Heart left ventricle (tissue), 16 donors: Measurements from ENCODE around the gene TCHP. TPM values are rescaled to one million over a fixed set of nuclear protein-coding genes. Genes with fewer than 3 reads are reported as not detected.

Experiments used
- ATAC-seq, 4 donors: fragments of 200-7000 bp; cut with Tn5 transposase; one replicate each; pipeline ENCODE4 v1.9.1; 2020 to 2022; ENCODE audit warnings: moderate library complexity in 4 of 4, mild to moderate bottlenecking in 3 of 4, moderate number of reproducible peaks in 1 of 4
- DNase-seq, 5 donors: peaks; one replicate each; pipeline ENCODE4 v3.0.0-alpha.2; 2020
- H3K27ac ChIP-seq, 12 donors: fragments of 200-600 bp; sonication (generic) in 4 of 12; one replicate each; pipeline versions ENCODE4 v1.5.0 to v1.8.0; 2016 to 2022; ENCODE audit warnings: mild to moderate bottlenecking in 2 of 12
- H3K27me3 ChIP-seq, 9 donors: fragments of 200-600 bp; sonication (generic) in 2 of 9; one replicate each; pipeline versions ENCODE4 v1.5.1 to v1.8.0; 2016 to 2022; ENCODE audit warnings: mild to moderate bottlenecking in 3 of 9
- H3K36me3 ChIP-seq, 9 donors: fragments of 200-600 bp; sonication (generic) in 2 of 9; one replicate each; pipeline versions ENCODE4 v1.5.0 to v1.8.0; 2018 to 2022; ENCODE audit warnings: mild to moderate bottlenecking in 2 of 9
- H3K4me1 ChIP-seq, 12 donors: fragments of 200-600 bp; sonication (generic) in 4 of 12; one replicate each; pipeline versions ENCODE4 v1.5.0 to v1.8.0; 2016 to 2022; ENCODE audit warnings: mild to moderate bottlenecking in 3 of 12
- H3K4me3 ChIP-seq, 12 donors: fragments of 200-600 bp; sonication (generic) in 4 of 12; one replicate each; pipeline versions ENCODE4 v1.5.0 to v1.8.0; 2017 to 2022; ENCODE audit warnings: mild to moderate bottlenecking in 9 of 12, moderate library complexity in 4 of 12
- H3K9me3 ChIP-seq, 12 donors: fragments of 200-600 bp; sonication (generic) in 4 of 12; one replicate each; pipeline versions ENCODE4 v1.5.0 to v1.8.0; 2016 to 2022; ENCODE audit warnings: mild to moderate bottlenecking in 1 of 12
- CTCF ChIP-seq, 12 donors: fragments of 200-600 bp; sonication (generic) in 4 of 12; IDR thresholded peaks; one replicate each; pipeline versions ENCODE4 v1.5.0 to v1.8.0; 2018 to 2022; ENCODE audit warnings: antibody characterized with exemption in 12 of 12, mild to moderate bottlenecking in 5 of 12
- POLR2A ChIP-seq, 2 donors: fragments of 450-650 bp; IDR thresholded peaks; one replicate each; pipeline ENCODE4 v1.6.1; 2017; ENCODE audit warnings: antibody characterized with exemption in 2 of 2, mild to moderate bottlenecking in 2 of 2, moderate library complexity in 2 of 2
- WGBS, 4 donors: extraction: QIAGEN DNeasy Blood & Tissue Kit in 2 of 4; methylation state at CpG; one replicate each; pipeline versions ENCODE4 v1.1.5 to v1.1.7; 2013 to 2018; 5-methylcytosine and 5-hydroxymethylcytosine counted together
- intact Hi-C, 10 donors: fragments of 100-400 bp; cut with DNase I; formaldehyde crosslinking; loops; one replicate each; pipeline versions ENCODE4 v1.11.1 to v1.14.2; 2022
- polyA plus RNA-seq, 2 donors: library from polyadenylated mRNA; stranded (reverse); fragments of 200-250 nt; gene quantifications; one replicate each; pipeline ENCODE4 v1.2.3, GENCODE V29; 2013
- total RNA-seq, 9 donors: library from RNA; depleted of rRNA in 2 of 9; stranded (reverse); fragments of >200 nt in 2 of 9; fragmentation: NEBNext Ultra II Directional in 3 of 9; extraction: Animal tissue kit (Norgen Biotek cat#: 25700) in 3 of 9; gene quantifications; one replicate each; pipeline versions ENCODE4 v1.1.0 to v1.2.4, GENCODE V29; 2016 to 2023
- donor health status: ischemic (EF 13 %, LVEDD 7.1; RV severe dilation, severe dysfunction).
- donor health status: healthy with polysubstance abuse.
- donor health status: DM: no; HTN: yes; CAD: no.
- donor health status: DM: no; HTN: no; CAD: no.
- donor health status: ischemic (EF 25% LVEDD 6.9; RV normal size, moderate dysfunction).
- donor health status: ischemic (EF 25% LVEDD 5.7; RV mildly dilated, moderate dysfunction).
- donor health status: healthy.
- donor health status: DM: yes; HTN: yes; CAD: no.
- donor health status: ischemic (EF 35%, LVEDD 5.7; RV mildly dilated, moderate dysfunction).
- donor health status: nonischemic (EF 11% LVEDD 7.7; RV severe dilation, severe dysfunction).
- donor health status: DM: yes; HTN: yes; CAD: no.
- donor health status: PGD.
- donor health status: ischemic (EF 29% LVEDD 5.4; RV normal size, mild dysfunction).
- donor health status: nonischemic (EF 23%, LVEDD 6.1; RV moderate dilation, normal function).

Gene TCHP
- total and polyA plus RNA-seq, 11 donors = 7.4 to 11.7 (median 10.1) TPM

GRCh38 chr12:109900752-109901580 lies 892 bp downstream of the TCHP start:
- no peaks in the 10 kb centered on the region for H3K27me3 ChIP-seq
- DNase-seq (no peak), ATAC-seq (no peak)
- H3K36me3 ChIP-seq = peaks cover 0 to 35% (median 32%) of the 10 kb centered on the region in 9 donors
- 3% methylated on average over 16 of the region's 16 CpGs for WGBS, 4 donors
- peak overlapping the region in 9 of 12 donors; percentile 72 to 87 (median 84) for H3K27ac ChIP-seq
- peaks cover 0 to 24% (median 19%) of the 10 kb centered on the region in 12 donors for H3K4me1 ChIP-seq
- no peaks in the 10 kb centered on the region for H3K9me3 ChIP-seq
- peak overlapping the region; percentile 73 to 95 (median 78) for H3K4me3 ChIP-seq
- no peak for TF ChIP-seq POLR2A (IDR thresholded peaks at IDR 0.05)
- TF ChIP-seq CTCF (IDR thresholded peaks at IDR 0.05) = no peak
- intact Hi-C loops = no loop called here

GRCh38 chr12:109902891-109903418 lies 2.9 kb downstream of the TCHP start:
- H3K4me1 ChIP-seq = peaks cover 0 to 24% (median 19%) of the 10 kb centered on the region in 12 donors
- H3K36me3 ChIP-seq = peaks cover 0 to 55% (median 51%) of the 10 kb centered on the region in 9 donors
- H3K27me3 ChIP-seq = no peaks in the 10 kb centered on the region
- DNase-seq (no peak), ATAC-seq (no peak)
- 83 to 89% (median 86%) methylated on average over 15 of the region's 15 CpGs for WGBS, 4 donors
- TF ChIP-seq CTCF (IDR thresholded peaks at IDR 0.05) = no peak
- no peak for TF ChIP-seq POLR2A (IDR thresholded peaks at IDR 0.05)
- intact Hi-C loops = no loop called here
- H3K4me3 ChIP-seq = no peak overlapping the region
- no peaks in the 10 kb centered on the region for H3K9me3 ChIP-seq
- no peak overlapping the region for H3K27ac ChIP-seq

DNA sequence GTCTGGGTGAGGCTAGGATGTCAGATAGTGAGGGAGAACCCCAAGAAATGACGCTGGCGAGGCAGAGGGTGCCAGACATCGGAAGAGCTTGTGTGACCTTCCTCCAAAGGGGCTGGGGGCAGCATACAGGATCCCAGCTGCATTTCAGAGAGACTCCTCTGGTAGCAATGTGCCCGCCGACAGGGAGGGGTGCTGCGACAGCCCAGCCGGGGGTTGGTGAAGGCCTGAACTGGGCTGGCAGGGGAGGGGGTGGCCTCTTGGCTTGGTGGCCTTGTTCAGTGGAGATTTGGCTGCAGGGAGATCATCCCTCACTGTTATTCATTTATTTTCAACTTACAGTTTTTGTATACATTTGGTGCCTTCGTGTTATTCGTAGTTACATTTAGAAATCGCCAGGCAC lies 5.2 kb downstream of the TCHP start:
- Histone ChIP-seq H3K4me3 (no peak overlapping the region), H3K27me3 (no peaks in the 10 kb centered on the region), H3K9me3 (no peaks in the 10 kb centered on the region), H3K36me3 (peaks cover 0 to 78% (median 73%) of the 10 kb centered on the region in 9 donors), H3K27ac (no peak overlapping the region), H3K4me1 (peaks cover 0 to 16% (median 13%) of the 10 kb centered on the region in 12 donors)
- ATAC-seq (no peak), DNase-seq (no peak)
- intact Hi-C loops = no loop called here
- 92 to 97% (median 96%) methylated on average over 10 of the region's 10 CpGs for WGBS, 4 donors
- TF ChIP-seq POLR2A (IDR thresholded peaks at IDR 0.05) (no peak), CTCF (IDR thresholded peaks at IDR 0.05) (no peak)

- Histone ChIP-seq H3K4me1 (peaks cover 0 to 6% (median 0%) of the 10 kb centered on the region in 12 donors), H3K4me3 (no peak overlapping the region), H3K27ac (no peak overlapping the region), H3K27me3 (no peaks in the 10 kb centered on the region), H3K9me3 (no peaks in the 10 kb centered on the region), H3K36me3 (peaks cover 0 to 100% (median 95%) of the 10 kb centered on the region in 9 donors)
- intact Hi-C loops = no loop called here
- ATAC-seq = no peak
- TF ChIP-seq POLR2A (IDR thresholded peaks at IDR 0.05) (no peak), CTCF (IDR thresholded peaks at IDR 0.05) (no peak)
- DNase-seq = no peak
- WGBS, 4 donors = 85 to 92% (median 87%) methylated on average over 8 of the region's 8 CpGs
These were observed 10.3 kb downstream of the TCHP start for GRCh38 chr12:109910254-109910968.
